Astrocyte of the spinal cord (primary cell): ENCODE measurements around the gene ABCA1.

ENCODE experiments used
- DNase-seq: peaks from one replicate; pipeline ENCODE4 v3.0.0; 2011; ENCODE audit warnings: low read depth, low spot score
- H3K4me3 ChIP-seq: 2 replicates; pipeline ENCODE4 v1.5.1; 2011; ENCODE audit warnings: low read depth, mild to moderate bottlenecking, low read length, moderate library complexity
- CTCF ChIP-seq: IDR thresholded peaks from 2 replicates; pipeline ENCODE4 v1.5.1; 2012; ENCODE audit warnings: low read depth, mild to moderate bottlenecking, low read length, inconsistent platforms
- in situ Hi-C: cut with HindIII; loops from 2 replicates; pipeline ENCODE4 v1.10.0; 2017; ENCODE audit warnings: low sequenced_read_pairs

Gene ABCA1

GRCh38 chr9:104765138-104765537, 162.8 kb downstream of the ABCA1 start:
- H3K4me3 ChIP-seq, result no peak overlapping the region
- no peak for DNase-seq
- in situ Hi-C loops, result no loop called here
- no peak for TF ChIP-seq CTCF

- H3K4me3 ChIP-seq, result no peak overlapping the region
- no peak for DNase-seq
- in situ Hi-C loops, result no loop called here
- no peak for TF ChIP-seq CTCF
Observed at GRCh38 chr9:104758974-104759373, 169.0 kb downstream of the ABCA1 start.

- in situ Hi-C loops, result no loop called here
- no peak for DNase-seq
- H3K4me3 ChIP-seq, result no peak overlapping the region
- TF ChIP-seq CTCF, result no peak
Observed at GRCh38 chr9:104750185-104750767, 177.7 kb downstream of the ABCA1 start.

- TF ChIP-seq CTCF, result no peak
- in situ Hi-C loops, result no loop called here
- peak overlapping the region; percentile 86 for H3K4me3 ChIP-seq
- DNase-seq, result peak; percentile 51
Observed at GRCh38 chr9:104748359-104749031, 179.5 kb downstream of the ABCA1 start.

- TF ChIP-seq CTCF, result no peak
- H3K4me3 ChIP-seq, result peak within 1 kb of the TSS; percentile 86
- DNase-seq, result peak; percentile 84
- in situ Hi-C loops, result no loop called here
Observed at GRCh38 chr9:104747565-104748358, 180.2 kb downstream of the ABCA1 start, which contains the start of gene NIPSNAP3A. TSS of gene NIPSNAP3A (plus strand) at chr9:104747683. CDS start at chr9:104747793, 110 bp downstream.

GRCh38 chr9:104747245-104747564, 180.8 kb downstream of the ABCA1 start:
- no peak for DNase-seq
- no peak for TF ChIP-seq CTCF
- H3K4me3 ChIP-seq, result peak overlapping the region; percentile 86
- in situ Hi-C loops, result no loop called here
